ENCODE measurements around the gene PSME3. TPM values are rescaled to one million over a fixed set of nuclear protein-coding genes. Genes with fewer than 3 reads are reported as not detected.
A peak's percentile ranks its signal among the peaks of the same experiment; 100 is the strongest.

PSME3 gene
- total RNA-seq, 1 experiment from 2014 or later = 222 TPM

DNA sequence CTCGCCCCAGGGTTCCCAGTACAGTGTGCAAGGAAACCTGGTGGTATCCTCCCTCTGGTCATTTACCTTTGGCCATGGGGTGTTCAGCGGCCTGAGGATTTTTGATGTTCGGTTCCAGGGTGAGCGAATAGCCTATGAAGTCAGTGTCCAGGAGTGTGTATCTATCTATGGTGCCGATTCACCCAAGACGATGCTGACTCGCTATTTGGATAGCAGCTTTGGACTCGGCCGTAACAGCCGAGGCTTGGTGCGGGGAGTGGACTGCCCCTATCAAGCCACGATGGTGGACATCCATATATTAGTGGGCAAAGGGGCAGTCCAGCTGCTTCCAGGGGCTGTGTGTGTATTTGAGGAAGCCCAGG lies 12.3 kb downstream of the PSME3 start:
- no CpG with 5 or more reads among the region's 12 CpGs for WGBS (ENCODE audit: extremely low coverage, insufficient read length, low lambda C conversion rate)
- no peak for DNase-seq
- H3K36me3 Mint-ChIP-seq (ENCODE audit: insufficient read depth in 1 of 3, low read depth in 3 of 3) = peaks cover 33 to 54% (median 48%) of the 10 kb centered on the region in 3 experiments; a peak in 6 of 7 replicates

More for the DNA sequence above, 12.3 kb downstream of the PSME3 start:
- Mint-ChIP-seq H3K4me3 (no peak overlapping the region), H3K9me3 (no peaks in the 10 kb centered on the region; a peak in 1 of 5 replicates), H3K4me1 (peaks cover under 1 to 2% of the 10 kb centered on the region in 2 experiments; a peak in 1 of 4 replicates), H3K27ac (peak overlapping the region in 1 of 3 experiments; percentile 82; a peak in 1 of 7 replicates), H3K27me3 (ENCODE audit: low read depth) (no peaks in the 10 kb centered on the region)
- Histone ChIP-seq H3K4me2 (ENCODE audit: insufficient read depth, insufficient read length, low read length) (no peak overlapping the region), H2BK15ac (ENCODE audit: low read depth, low read length) (no peak overlapping the region), H3K4ac (ENCODE audit: low read depth, low read length) (no peak overlapping the region), H2AK5ac (ENCODE audit: insufficient read length, low read length) (no peak overlapping the region), H2BK120ac (ENCODE audit: low read depth, low read length, poor library complexity, severe bottlenecking) (no peak overlapping the region), H3K79me2 (ENCODE audit: insufficient read depth, low read length) (no peaks in the 10 kb centered on the region), H4K91ac (ENCODE audit: insufficient read length, low read depth, low read length) (no peak overlapping the region), H3K56ac (ENCODE audit: insufficient read length, low read depth, low read length) (no peak overlapping the region), H4K8ac (replicated peaks; ENCODE audit: insufficient read length, low read depth, low read length) (no peak overlapping the region), H3K9ac (ENCODE audit: extremely low read depth, insufficient read length, low read length) (no peak overlapping the region), H3K27me3 (ENCODE audit: insufficient read depth, low read length) (no peaks in the 10 kb centered on the region), H3K18ac (ENCODE audit: insufficient read length, low read depth, low read length) (no peak overlapping the region), H3K14ac (ENCODE audit: insufficient read depth, low read length) (no peak overlapping the region), H3K4me1 (ENCODE audit: insufficient read depth, low read length) (no peaks in the 10 kb centered on the region), H3K27ac (ENCODE audit: insufficient read length, low read depth, low read length) (no peak overlapping the region), H3K23me2 (ENCODE audit: insufficient read length, low read depth, low read length, poor library complexity, severe bottlenecking) (no peaks in the 10 kb centered on the region), H3T11ph (ENCODE audit: low read length) (no peak overlapping the region), H2BK12ac (ENCODE audit: insufficient read length, low read depth, low read length) (no peak overlapping the region), H4K5ac (ENCODE audit: insufficient read length, low read depth, low read length) (no peak overlapping the region), H2AFZ (ENCODE audit: low read length) (no peak overlapping the region), H3K9me3 (ENCODE audit: control insufficient read depth, low read depth, low read length) (no peaks in the 10 kb centered on the region), H2BK20ac (ENCODE audit: low read depth, low read length, poor library complexity, severe bottlenecking) (no peak overlapping the region), H4K20me1 (ENCODE audit: control insufficient read depth, insufficient read depth, insufficient read length) (no peaks in the 10 kb centered on the region), H2BK5ac (ENCODE audit: insufficient read length, low read length) (no peak overlapping the region), H3K79me1 (ENCODE audit: insufficient read depth, low read depth, low read length, poor library complexity, severe bottlenecking) (no peaks in the 10 kb centered on the region), H3K23ac (ENCODE audit: insufficient read length, low read depth, low read length) (no peak overlapping the region)
- TF ChIP-seq, protein P1, sequence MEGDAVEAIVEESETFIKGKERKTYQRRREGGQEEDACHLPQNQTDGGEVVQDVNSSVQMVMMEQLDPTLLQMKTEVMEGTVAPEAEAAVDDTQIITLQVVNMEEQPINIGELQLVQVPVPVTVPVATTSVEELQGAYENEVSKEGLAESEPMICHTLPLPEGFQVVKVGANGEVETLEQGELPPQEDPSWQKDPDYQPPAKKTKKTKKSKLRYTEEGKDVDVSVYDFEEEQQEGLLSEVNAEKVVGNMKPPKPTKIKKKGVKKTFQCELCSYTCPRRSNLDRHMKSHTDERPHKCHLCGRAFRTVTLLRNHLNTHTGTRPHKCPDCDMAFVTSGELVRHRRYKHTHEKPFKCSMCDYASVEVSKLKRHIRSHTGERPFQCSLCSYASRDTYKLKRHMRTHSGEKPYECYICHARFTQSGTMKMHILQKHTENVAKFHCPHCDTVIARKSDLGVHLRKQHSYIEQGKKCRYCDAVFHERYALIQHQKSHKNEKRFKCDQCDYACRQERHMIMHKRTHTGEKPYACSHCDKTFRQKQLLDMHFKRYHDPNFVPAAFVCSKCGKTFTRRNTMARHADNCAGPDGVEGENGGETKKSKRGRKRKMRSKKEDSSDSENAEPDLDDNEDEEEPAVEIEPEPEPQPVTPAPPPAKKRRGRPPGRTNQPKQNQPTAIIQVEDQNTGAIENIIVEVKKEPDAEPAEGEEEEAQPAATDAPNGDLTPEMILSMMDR (conservative IDR thresholded peaks at IDR 0.05) = no peak
